Measurements from ENCODE around the gene NKD1.

Gene NKD1

GRCh38 chr16:50646345-50646744 is 98.1 kb downstream of the NKD1 start:
- DNase-seq (ENCODE audit: low read depth) = no peak

- DNase-seq (ENCODE audit: low read depth) = no peak
These were observed 103.7 kb downstream of the NKD1 start for GRCh38 chr16:50651835-50652438.

GRCh38 chr16:50652836-50653425 is 104.7 kb downstream of the NKD1 start:
- no peak for DNase-seq (ENCODE audit: low read depth)

GRCh38 chr16:50653633-50654519 is 105.7 kb downstream of the NKD1 start:
- no peak for DNase-seq (ENCODE audit: low read depth)

- no peak for DNase-seq (ENCODE audit: low read depth)
These were observed 107.4 kb downstream of the NKD1 start for GRCh38 chr16:50655558-50656055.

- DNase-seq (ENCODE audit: low read depth) = no peak
These were observed 109.0 kb downstream of the NKD1 start for GRCh38 chr16:50657241-50657640.

GRCh38 chr16:50659806-50660205 is 111.6 kb downstream of the NKD1 start:
- DNase-seq (ENCODE audit: low read depth) = no peak

- no peak for DNase-seq (ENCODE audit: low read depth)
These were observed 114.2 kb downstream of the NKD1 start for GRCh38 chr16:50662306-50662940.

- no peak for DNase-seq (ENCODE audit: low read depth)
These were observed 116.1 kb downstream of the NKD1 start for GRCh38 chr16:50664270-50664669.

- DNase-seq (ENCODE audit: low read depth) = peak; percentile 68
These were observed 117.1 kb downstream of the NKD1 start for GRCh38 chr16:50665128-50665878.

- DNase-seq (ENCODE audit: low read depth) = no peak
These were observed 118.7 kb downstream of the NKD1 start for GRCh38 chr16:50666658-50667496.

GRCh38 chr16:50667497-50668367 is 119.5 kb downstream of the NKD1 start:
- DNase-seq (ENCODE audit: low read depth) = no peak

GRCh38 chr16:50668368-50669008 is 120.3 kb downstream of the NKD1 start:
- DNase-seq (ENCODE audit: low read depth) = no peak

GRCh38 chr16:50669741-50670140 is 121.5 kb downstream of the NKD1 start:
- no peak for DNase-seq (ENCODE audit: low read depth)

GRCh38 chr16:50670476-50670875 is 122.3 kb downstream of the NKD1 start:
- DNase-seq (ENCODE audit: low read depth) = no peak

GRCh38 chr16:50671644-50672260 is 123.6 kb downstream of the NKD1 start:
- no peak for DNase-seq (ENCODE audit: low read depth)

GRCh38 chr16:50673496-50674275 is 125.5 kb downstream of the NKD1 start:
- DNase-seq (ENCODE audit: low read depth) = no peak

GRCh38 chr16:50674831-50675230 is 126.6 kb downstream of the NKD1 start:
- DNase-seq (ENCODE audit: low read depth) = no peak
